Hematopoietic multipotent progenitor cell treated with erythropoietin and hydrocortisone succinate and interleukin-3 and kit ligand, for 17 days (in vitro differentiated cells): ENCODE measurements around the gene ACOXL.

Experiments used
- DNase-seq: peaks from one replicate; pipeline ENCODE4 v3.0.0-alpha.2; 2015; ENCODE audit warnings: low spot score

Gene ACOXL

GRCh38 chr2:110876167-110876999 lies 144.0 kb downstream of the ACOXL start:
- DNase-seq, result no peak

- DNase-seq, result no peak
Measured at GRCh38 chr2:110877031-110877827, 144.9 kb downstream of the ACOXL start.

GRCh38 chr2:110878150-110878549 lies 145.8 kb downstream of the ACOXL start:
- DNase-seq, result no peak

- DNase-seq, result no peak
Measured at GRCh38 chr2:110881908-110882307, 149.5 kb downstream of the ACOXL start.

GRCh38 chr2:110883406-110883805 lies 151.0 kb downstream of the ACOXL start:
- no peak for DNase-seq

- DNase-seq, result no peak
Measured at GRCh38 chr2:110885256-110885655, 152.9 kb downstream of the ACOXL start.

- no peak for DNase-seq
Measured at GRCh38 chr2:110886826-110887573, 154.6 kb downstream of the ACOXL start.

GRCh38 chr2:110888411-110888810 lies 156.0 kb downstream of the ACOXL start:
- no peak for DNase-seq

GRCh38 chr2:110891626-110892025 lies 159.3 kb downstream of the ACOXL start:
- DNase-seq, result no peak

GRCh38 chr2:110896226-110896625 lies 163.9 kb downstream of the ACOXL start:
- DNase-seq, result no peak

- no peak for DNase-seq
Measured at GRCh38 chr2:110897966-110898365, 165.6 kb downstream of the ACOXL start.

- no peak for DNase-seq
Measured at GRCh38 chr2:110900191-110900590, 167.8 kb downstream of the ACOXL start.

GRCh38 chr2:110903548-110903947 lies 171.2 kb downstream of the ACOXL start:
- no peak for DNase-seq

- DNase-seq, result no peak
Measured at GRCh38 chr2:110904116-110904778, 171.9 kb downstream of the ACOXL start.

GRCh38 chr2:110904779-110905148 lies 172.4 kb downstream of the ACOXL start:
- no peak for DNase-seq

GRCh38 chr2:110905217-110905616 lies 172.8 kb downstream of the ACOXL start:
- DNase-seq, result no peak

- DNase-seq, result no peak
Measured at GRCh38 chr2:110906613-110907298, 174.4 kb downstream of the ACOXL start.

- no peak for DNase-seq
Measured at GRCh38 chr2:110909501-110909900, 177.1 kb downstream of the ACOXL start.

GRCh38 chr2:110910423-110910822 lies 178.1 kb downstream of the ACOXL start:
- no peak for DNase-seq

GRCh38 chr2:110919738-110920137 lies 187.4 kb downstream of the ACOXL start:
- no peak for DNase-seq

- DNase-seq, result no peak
Measured at GRCh38 chr2:110925479-110925878, 193.1 kb downstream of the ACOXL start.
